Islet precursor cell (in vitro differentiated cells): ENCODE measurements around the gene SPEF1.

Experiments used
- DNase-seq: peaks from one replicate; pipeline ENCODE4 v3.0.0-alpha.2; 2018

The SPEF1 gene

GRCh38 chr20:3786665-3787323, 5.5 kb upstream of the SPEF1 start, which contains the start of gene CENPB:
CENPB (minus strand) TSS chr20:3786740; CDS start chr20:3786483, 257 bp downstream.
- peak; percentile 93 for DNase-seq

GRCh38 chr20:3786126-3786484, 4.9 kb upstream of the SPEF1 start:
- no peak for DNase-seq

DNA sequence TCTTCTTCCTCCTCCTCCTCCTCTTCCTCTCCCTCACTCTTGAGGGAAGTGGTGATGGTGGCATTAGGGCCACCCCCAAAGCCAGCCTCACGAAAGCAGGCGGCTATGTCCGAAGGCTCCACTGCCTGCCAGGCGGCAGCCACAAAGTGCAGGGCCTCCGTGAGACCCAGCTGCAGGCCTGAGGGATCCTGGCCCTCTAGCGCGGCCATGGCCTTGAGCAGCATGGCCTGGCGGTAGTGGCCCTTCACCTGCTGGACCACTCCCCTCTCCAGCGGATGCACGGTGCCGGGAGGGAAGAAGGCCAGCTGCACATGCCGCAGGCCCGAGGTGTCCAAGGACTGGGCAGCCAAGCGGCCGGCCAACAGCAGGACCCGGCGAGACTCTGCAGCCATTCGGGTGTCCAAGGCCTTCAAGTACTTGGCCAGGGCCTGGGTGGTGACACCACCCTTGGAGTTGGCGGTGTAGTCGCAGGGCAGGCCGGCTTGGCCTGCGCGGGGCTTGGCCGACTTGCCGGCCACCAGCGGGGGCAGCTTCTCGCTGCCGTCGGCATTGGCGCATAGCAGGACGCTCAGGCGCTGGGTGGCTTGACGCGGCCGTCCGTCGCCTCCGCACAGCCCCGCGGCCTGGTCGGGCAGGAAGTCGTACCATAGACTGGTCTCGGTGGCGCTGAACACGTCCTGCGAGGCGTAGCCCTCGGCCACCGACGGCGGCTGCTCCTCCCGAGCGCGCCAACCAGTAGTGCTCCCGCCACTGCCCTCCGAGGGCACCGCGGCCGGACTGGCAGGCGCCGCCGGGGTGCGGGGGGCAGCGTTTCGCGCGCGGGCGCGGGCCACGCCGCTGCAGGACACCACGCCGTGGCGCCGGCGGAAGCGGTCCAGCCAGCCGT, 4.2 kb upstream of the SPEF1 start:
- DNase-seq: no peak

- no peak for DNase-seq
Observed at GRCh38 chr20:3784863-3785239, 3.6 kb upstream of the SPEF1 start.

GRCh38 chr20:3784216-3784853, 3.1 kb upstream of the SPEF1 start:
- no peak for DNase-seq

GRCh38 chr20:3783511-3784195, 2.4 kb upstream of the SPEF1 start:
- DNase-seq: no peak

GRCh38 chr20:3783068-3783489, 1.8 kb upstream of the SPEF1 start:
- DNase-seq: no peak

GRCh38 chr20:3782597-3782996, 1.3 kb upstream of the SPEF1 start:
- no peak for DNase-seq

- no peak for DNase-seq
Observed at GRCh38 chr20:3778976-3779375, 2.3 kb downstream of the SPEF1 start.

GRCh38 chr20:3777716-3778629, 3.3 kb downstream of the SPEF1 start:
- peak; percentile 82 for DNase-seq

DNA sequence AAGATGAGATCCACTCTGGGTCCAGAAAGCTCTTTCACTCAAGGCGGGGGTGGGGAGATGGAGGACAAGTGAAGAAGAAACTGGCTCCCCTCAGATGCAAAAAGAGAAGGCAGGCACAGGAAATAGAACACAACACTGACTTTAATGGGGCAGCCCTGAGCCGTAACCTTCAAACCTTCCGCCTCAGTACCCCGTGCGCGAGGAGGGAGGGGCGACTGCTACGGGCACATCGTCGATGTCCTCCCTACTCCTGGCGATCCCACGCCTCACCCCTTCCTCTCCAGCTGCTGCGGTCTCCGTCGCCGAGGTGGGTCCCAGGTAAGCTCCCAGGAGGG, 3.9 kb downstream of the SPEF1 start:
- no peak for DNase-seq

DNA sequence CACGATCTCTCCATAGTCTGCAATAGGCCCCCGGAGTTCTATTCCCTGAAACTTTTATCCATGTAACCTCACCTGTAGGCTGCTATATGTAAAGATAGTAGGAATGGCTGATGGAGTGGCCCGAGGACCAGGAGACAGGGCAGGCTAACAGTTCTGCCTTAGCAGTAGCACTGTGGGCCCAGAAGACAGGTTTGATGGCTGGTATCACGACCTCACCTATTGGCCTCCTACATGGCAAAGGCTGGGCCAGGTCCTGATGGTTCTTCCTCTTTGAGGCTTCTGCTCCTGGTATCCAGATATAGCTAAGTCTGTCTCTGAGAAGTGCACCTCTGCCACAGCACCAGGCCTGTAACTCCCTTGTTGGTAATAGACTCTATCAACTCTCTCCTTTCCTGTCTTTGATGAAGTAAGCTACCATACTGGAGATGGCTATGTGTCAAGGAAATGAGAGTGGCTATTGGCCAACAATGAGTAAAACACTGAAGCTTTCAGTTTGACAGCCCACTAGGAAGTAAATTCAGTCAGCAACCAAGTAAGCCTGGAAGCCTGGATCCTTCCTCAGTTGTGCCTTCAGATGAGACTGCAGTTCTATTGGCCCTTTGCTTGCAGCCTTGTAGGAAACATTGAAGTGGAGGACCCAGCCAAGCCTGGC, 5.7 kb downstream of the SPEF1 start:
- DNase-seq: no peak

DNA sequence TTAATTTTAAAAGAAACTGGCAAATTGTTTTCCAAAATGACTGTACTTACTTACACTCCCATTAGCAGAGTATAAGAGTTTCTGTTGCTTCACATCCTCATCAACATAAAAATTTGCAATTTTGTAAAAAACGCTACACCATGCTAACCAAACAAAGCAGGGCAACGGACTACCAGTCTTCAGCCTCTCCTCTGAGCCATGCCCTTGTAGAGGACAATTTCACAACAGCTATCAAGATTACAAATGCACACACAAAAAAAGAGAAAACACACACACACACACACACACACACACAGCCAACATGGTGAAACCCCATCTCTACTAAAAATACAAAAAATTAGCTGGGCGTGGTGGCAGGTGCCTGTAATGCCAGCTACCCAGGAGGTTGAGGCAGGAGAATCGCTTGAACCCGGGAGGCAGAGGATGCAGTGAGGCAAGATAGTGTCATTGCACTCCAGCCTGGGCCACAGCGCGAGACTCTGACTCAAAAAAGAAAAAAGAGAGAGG, 9.6 kb downstream of the SPEF1 start:
- no peak for DNase-seq

- DNase-seq: peak; percentile 89
Observed at GRCh38 chr20:3768342-3769130, 12.7 kb downstream of the SPEF1 start.

DNA sequence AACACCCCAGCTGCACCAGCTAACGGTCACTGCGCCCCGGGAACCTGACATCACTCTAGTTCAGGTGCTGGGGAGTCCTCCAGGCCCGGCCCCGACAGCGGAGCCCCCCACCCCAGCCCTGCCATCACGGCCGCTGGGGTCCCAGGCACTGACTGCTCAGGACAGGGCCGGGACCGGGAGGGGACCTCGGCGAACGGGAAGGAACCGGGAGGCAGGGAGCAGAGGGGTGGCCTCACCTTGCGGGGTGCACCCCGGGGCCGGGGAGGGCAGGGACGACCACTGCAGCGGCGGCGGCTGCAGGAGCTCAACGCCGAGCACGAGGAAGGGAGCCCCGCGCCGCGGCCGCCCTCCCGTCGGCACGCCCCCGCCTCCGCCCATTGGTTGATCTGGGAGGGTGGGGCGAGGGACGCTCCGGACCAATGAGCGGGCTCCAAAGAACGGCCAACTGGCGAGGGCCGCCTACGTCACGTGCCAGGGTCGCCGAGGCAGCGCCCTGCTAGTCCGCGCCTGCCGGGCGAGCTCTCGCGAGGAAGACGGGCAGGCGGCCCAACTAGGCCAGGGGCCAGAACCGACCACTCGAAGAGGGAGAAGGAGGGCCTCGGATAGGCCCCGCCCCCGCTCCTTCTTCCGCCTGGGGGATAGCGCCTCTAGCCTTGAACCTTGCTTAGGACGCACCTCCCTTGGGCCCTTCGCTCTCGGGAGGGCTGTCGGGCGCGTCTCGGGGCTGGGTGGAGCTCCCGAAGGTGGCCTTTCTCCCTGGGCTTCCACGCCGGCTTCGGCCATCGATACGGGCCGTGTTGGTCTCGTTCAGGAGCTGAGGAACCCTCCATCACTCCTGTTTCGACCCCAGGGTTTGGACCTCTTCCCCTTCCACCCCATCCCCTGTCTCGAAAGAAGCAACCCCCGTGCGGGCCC, 13.6 kb downstream of the SPEF1 start, which contains the start of gene ADISSP:
Gene ADISSP, minus strand, starts transcription at position 327 of the 915 bp plus-strand sequence. CDS start 7,653 bp downstream, outside the sequence.
- peak; percentile 99 for DNase-seq

GRCh38 chr20:3767110-3767426, 14.2 kb downstream of the SPEF1 start:
- DNase-seq: no peak

DNA sequence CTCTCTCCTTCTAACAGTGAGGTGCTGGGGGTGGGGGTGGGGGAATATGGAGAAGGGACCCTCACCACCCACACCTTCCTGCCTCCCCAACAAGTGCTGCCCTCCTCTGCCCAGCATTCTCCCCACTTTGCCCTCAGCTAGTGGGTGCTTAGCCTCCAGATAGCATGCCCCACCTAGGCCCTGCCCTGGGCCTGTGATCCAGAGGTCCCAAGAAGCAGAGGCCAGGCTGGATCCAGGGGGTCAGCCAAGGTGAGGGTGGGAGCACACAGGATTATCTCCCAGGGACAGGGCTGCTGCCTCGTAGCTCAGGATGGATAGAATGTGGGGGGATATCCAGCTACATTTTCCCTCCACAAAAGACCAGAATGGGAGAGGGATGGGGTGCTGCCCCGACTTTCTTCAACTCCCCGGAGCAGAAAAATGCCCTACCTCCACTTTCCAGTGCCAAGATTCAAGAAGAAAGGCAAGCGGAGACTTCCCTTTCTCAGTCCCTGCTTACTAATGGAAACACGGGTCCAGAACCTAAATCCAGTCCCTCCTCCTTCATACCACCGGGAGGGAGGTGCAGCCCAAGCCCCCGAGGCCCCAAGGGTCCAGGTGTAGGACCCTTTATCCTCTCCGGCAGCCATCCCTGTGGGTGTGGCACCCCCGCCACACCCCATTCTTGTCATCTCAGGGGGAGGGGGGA, 14.7 kb downstream of the SPEF1 start:
- no peak for DNase-seq

GRCh38 chr20:3765171-3765882, 15.9 kb downstream of the SPEF1 start:
- DNase-seq: no peak
